Cerebellar nuclear complex (tissue), 1 donor: ENCODE data around the gene MED27.
"Not testable (repeated sequence)": the region's sequence is repeated elsewhere in the genome, so short reads cannot be mapped to it uniquely, and the experiment has no call there.

ENCODE experiments used
- DNase-seq, 2 experiments: peaks; one replicate each; lab custom pipeline; 2025; lab: John Stamatoyannopoulos, UW

MED27 gene

GRCh38 chr9:132018957-132019405 lies 60.7 kb downstream of the MED27 start:
- DNase-seq, result peak in 1 of 2 experiments; percentile 26

DNA sequence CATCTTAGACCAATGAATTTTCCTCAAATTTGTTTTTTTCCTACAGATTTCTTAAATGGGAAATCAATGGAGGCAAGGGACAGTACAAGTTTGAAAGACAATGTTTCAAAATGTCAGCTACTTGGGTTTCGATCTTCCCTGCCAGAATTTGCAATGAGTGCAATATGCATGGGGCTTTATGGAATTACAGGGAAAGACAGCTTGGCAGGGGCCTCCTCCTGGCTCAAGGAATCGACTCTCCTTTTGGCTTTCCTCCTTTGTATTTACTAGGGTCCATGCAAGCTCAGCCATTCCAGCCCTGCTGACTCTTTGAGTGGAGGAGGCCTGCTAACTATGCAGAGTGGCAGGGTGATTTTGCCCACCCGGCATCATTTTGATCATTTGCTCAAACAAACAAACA lies 63.2 kb downstream of the MED27 start:
- DNase-seq, result no peak

DNA sequence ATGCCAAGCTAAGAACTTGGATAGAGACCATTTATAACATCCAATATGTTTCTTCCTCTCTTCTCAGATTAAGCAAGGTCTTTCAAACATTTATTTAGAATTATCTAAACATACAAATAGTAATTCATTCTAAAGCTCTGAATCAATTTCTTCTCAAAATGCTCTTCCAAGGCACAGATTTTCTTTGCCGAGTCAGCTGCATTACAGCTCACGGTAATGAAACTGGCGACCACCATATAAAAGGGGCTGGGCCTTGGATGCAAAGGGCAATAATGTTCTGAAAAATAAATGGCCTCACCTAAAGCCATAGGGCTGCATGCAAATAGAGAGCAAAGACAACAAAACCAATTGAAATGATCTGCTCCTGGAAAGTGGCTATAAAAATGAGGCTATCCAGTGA lies 63.8 kb downstream of the MED27 start:
- no peak for DNase-seq

DNA sequence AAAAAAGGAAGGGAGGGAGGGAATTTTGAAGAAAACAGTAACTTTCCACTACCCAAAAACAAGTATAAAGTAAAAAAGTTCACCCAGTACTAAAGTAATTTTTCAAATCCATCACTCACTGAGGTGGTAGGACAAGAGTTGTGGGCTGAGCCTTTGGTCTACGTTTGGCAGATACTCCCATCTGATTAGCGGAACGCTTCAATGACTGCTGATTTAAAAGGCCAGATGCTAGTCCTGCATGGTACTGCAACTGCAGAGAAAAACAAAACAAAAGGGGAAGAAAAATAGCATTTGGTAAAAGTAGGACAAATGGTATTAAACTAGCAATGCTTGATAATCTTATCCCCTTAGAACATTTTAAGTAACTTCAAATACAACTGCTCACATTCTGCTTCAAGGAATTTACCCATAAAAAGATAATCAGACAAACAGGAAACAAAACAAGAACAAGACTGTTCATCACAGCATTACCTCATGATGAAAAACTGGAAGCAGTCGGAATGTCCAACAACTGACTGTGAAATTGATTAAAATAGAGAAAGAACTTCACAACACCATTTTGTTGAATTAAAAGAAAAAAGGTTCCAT lies 65.4 kb downstream of the MED27 start:
- no peak for DNase-seq

DNA sequence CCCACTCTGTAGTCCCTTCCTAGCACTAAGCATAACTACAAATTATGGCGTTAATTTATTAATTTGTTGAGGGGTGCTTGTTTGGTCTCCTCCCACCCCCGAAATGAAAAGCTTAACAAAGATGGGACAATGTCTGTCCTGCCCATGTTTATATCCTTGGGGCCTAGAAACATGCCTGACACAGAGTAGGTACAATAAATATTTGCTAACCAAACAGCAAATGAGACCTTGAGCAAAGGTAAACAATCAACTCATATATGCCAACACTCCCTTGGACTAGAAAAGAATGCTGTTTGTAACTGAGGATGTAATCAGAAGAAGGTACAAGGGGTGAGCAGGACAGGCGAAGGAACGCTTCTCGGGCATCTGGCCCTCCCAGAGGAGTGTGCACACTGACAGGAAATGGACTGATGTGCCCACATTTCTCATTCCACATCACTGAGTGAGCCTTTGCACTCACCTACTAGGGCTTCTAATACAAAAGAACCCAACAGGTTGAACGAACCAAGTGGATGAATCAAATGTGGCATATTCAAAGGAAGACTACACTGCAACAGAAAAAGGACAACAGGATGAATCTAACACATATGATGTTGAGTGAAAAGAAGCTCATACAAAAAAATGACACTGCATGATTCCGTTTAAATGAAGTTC lies 66.8 kb downstream of the MED27 start:
- DNase-seq, result no peak

- no peak for DNase-seq
Observed at GRCh38 chr9:132011896-132012295, 67.8 kb downstream of the MED27 start.

DNA sequence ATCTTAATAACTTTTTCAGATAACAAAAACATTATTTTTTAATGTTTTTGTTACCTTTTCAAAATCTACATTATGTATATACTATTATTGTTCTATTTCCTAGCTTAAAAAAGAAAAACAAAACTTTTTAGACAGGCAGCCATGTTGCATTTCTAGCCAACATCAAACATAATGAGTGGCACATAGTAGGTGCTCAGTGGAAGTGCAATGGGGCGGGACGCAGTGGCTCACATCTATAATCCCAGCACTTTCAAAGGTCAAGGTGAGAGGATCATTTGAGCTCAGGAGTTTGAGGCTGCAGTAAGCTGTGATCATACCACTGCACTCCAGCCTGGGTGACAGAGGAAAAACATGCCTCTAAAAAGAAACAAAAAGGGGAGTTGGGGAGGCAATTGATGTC lies 68.4 kb downstream of the MED27 start:
- no peak for DNase-seq

DNA sequence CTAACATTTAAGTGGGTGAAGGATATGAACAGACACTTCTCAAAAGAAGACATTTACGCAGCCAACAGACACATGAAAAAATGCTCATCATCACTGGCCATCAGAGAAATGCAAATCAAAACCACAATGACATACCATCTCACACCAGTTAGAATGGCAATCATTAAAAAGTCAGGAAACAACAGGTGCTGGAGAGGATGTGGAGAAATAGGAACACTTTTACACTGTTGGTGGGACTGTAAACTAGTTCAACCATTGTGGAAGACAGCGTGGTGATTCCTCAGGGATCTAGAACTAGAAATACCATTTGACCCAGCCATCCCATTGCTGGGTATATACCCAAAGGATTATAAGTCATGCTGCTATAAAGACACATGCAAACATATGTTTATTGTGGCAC lies 69.5 kb downstream of the MED27 start:
- not testable (repeated sequence) for DNase-seq

GRCh38 chr9:132008855-132009812 lies 70.5 kb downstream of the MED27 start:
- no peak for DNase-seq

GRCh38 chr9:132008184-132008803 lies 71.4 kb downstream of the MED27 start:
- no peak for DNase-seq

GRCh38 chr9:132007371-132008025 lies 72.2 kb downstream of the MED27 start:
- DNase-seq, result no peak

- DNase-seq, result no peak
Observed at GRCh38 chr9:132006677-132007370, 72.8 kb downstream of the MED27 start.

GRCh38 chr9:132005899-132006298 lies 73.8 kb downstream of the MED27 start:
- no peak for DNase-seq

DNA sequence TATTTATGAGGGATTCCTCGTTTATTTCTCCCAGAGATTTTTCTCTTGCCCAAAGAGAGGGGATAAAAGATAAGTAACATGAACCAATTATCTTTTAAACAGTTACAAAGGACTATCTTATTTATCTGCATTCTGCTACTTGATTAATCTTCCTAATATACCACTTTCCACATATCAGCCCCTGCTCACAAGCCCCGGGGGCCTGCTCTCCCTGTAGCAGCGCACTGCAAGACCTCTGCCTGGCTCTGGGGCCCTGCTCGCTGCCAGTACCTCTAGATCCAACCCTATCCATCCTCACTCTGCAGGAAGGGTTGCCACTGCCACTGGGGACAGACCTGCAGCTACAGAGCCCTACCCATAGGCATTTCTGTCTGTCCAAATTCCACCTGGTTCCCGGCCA lies 75.3 kb downstream of the MED27 start:
- no peak for DNase-seq

DNA sequence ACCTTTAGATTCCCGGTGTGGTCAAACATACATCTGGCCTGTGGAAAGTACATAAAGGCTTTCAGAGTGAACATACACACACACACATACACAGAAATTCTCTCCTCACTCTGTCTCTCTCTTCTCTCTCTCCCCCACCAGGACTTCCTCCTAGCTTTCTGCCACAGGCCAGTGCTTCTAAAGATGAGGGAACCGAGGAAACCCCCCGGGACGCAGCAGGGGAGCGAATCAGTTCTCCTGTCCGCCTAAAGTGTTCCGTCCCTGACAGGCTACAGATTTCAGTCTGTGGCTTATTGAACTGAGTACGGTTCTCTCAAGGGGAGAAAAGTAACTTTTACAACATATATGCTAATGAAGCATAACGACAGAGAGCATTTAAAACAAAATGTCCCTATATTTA lies 75.8 kb downstream of the MED27 start:
- no peak for DNase-seq

- no peak for DNase-seq
Observed at GRCh38 chr9:132003319-132003704, 76.4 kb downstream of the MED27 start.

- DNase-seq, result no peak
Observed at GRCh38 chr9:132002643-132003318, 76.9 kb downstream of the MED27 start.

DNA sequence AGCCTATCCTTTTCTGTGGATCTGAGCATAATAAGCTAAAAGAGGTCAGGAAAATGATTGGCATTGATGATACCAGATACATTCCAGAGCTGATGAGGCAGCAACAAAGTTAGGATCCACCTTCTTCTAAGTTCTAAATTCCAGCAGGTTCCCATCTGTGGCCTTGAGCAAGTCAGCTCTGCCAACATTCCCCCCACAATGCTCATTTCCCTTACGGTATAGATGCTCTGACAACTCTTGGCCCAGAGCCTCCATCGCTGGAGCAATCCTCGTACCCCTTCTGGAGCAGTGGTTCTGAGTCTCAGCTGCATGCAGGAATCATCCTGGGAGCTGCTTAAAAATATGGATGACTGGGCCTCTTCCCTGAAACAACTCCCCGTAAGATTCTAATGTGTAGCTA lies 78.1 kb downstream of the MED27 start:
- DNase-seq, result no peak

DNA sequence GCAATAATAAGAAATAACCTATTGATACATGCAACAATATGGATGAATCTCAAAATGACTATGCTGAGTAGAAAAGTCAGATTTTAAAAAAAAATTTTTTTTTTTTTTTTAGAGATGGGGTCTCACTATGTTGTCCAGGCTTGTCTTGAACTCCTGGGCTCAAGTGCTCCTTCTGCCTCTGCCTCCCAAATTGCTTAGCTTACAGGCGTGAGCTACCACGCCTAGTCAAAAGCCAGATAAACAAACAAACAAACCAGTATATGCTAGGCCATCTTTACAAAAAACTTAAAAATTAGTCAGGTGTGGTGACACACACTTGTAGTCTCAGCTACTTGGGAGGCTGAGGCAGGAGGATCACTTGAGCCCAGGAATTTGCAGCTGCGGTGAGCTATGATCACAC lies 79.0 kb downstream of the MED27 start:
- DNase-seq, result no peak

DNA sequence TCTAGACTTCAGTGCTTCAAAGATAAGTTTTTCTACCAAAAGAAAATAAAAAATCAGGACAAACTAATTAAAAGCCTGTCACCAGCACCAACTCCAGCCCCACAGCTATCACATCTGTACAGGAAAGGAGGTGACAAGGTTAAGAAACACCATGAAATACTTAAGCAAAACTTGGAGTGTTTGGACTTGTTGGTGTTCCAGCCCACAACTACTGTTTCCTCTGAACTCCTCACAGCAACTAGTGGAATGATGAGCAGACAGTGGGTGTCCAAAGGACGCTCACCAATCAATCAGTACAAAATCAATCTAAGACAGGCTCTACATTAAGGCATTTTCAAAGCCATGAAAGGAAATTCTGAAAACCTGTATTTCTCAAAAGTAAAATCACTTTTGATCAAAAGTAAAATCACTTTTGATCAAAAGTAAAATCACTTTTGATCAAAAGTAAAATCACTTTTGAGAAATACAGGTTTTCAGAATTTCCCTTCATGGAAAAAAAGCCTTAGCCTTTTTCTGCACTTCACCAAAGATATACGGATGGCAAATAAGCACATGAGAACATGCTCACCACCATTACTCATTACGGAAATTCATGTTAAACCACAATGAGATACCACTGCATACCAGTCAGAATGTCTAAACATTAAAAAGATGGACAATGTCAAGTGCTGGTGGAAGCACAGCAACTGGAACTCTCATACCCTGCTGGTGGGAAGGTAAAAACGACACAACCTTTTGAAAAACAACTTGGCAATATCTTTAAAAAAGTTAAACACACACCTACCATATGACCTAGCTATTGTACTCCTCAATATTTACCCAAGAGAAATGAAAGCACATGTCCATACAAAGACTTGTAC lies 79.7 kb downstream of the MED27 start:
- DNase-seq, result no peak
